Lower leg skin (tissue), 3 donors: ENCODE measurements around the gene WDR18.

Experiments
- POLR2A ChIP-seq, 2 donors: fragments of 450-650 bp; IDR thresholded peaks; one replicate each; pipeline ENCODE4 v1.6.1; 2016 to 2017; ENCODE audit warnings: antibody characterized with exemption in 2 of 2, mild to moderate bottlenecking in 1 of 2, moderate library complexity in 1 of 2
- TF ChIP-seq, protein P1 (sequence below), 3 donors: fragments of 450-650 bp; IDR thresholded peaks; one replicate each; pipeline ENCODE4 v1.5.1; 2016; ENCODE audit warnings: antibody characterized with exemption in 3 of 3, mild to moderate bottlenecking in 3 of 3, moderate library complexity in 2 of 3

- TF ChIP-seq, protein P1, sequence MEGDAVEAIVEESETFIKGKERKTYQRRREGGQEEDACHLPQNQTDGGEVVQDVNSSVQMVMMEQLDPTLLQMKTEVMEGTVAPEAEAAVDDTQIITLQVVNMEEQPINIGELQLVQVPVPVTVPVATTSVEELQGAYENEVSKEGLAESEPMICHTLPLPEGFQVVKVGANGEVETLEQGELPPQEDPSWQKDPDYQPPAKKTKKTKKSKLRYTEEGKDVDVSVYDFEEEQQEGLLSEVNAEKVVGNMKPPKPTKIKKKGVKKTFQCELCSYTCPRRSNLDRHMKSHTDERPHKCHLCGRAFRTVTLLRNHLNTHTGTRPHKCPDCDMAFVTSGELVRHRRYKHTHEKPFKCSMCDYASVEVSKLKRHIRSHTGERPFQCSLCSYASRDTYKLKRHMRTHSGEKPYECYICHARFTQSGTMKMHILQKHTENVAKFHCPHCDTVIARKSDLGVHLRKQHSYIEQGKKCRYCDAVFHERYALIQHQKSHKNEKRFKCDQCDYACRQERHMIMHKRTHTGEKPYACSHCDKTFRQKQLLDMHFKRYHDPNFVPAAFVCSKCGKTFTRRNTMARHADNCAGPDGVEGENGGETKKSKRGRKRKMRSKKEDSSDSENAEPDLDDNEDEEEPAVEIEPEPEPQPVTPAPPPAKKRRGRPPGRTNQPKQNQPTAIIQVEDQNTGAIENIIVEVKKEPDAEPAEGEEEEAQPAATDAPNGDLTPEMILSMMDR (IDR thresholded peaks at IDR 0.05), result no peak
- no peak for TF ChIP-seq POLR2A (IDR thresholded peaks at IDR 0.05)
Observed at GRCh38 chr19:993831-994393, 9.8 kb downstream of the WDR18 start.
